ENCODE measurements around the gene FAM209A. TPM values are rescaled to one million over a fixed set of nuclear protein-coding genes. Genes with fewer than 3 reads are reported as not detected.
"Not testable (repeated sequence)": the region's sequence is repeated elsewhere in the genome, so short reads cannot be mapped to it uniquely, and the experiment has no call there.

FAM209A gene, protein sequence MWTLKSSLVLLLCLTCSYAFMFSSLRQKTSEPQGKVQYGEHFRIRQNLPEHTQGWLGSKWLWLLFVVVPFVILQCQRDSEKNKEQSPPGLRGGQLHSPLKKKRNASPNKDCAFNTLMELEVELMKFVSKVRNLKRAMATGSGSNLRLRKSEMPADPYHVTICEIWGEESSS
- total RNA-seq, result under 1 TPM; 0.24 to 0.62 TPM

DNA sequence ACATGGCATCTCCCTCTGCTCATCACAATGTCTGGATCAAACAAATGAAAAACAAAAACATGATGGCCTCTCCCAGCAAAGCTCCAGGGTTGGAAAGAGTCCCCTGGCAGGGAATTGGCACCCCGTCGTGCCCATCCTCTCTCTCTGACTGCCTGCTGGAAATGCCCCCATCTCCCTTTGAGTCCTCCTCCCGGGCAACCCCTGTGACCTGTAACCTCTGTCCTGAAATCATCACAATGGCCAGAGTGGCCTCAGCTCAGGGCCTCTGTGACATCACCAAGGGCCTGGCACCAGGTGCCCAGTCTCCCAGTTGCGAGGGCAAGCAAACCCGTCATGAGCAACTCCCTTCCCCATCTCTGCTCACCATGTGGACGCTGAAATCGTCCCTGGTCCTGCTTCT lies at the start of gene FAM209A:
Gene FAM209A, plus strand, starts transcription at position 301 of the 400 bp plus-strand sequence. Its CDS starts 65 bp downstream, at position 366.
- peaks cover 12% of the 10 kb centered on the region for H3K9me3 Mint-ChIP-seq
- H3K27ac Mint-ChIP-seq, H3K27me3 Mint-ChIP-seq, DNase-seq, H3K4me3 Mint-ChIP-seq, H3K4me1 Mint-ChIP-seq: not testable (repeated sequence)
- peaks cover 30% of the 10 kb centered on the region for H3K36me3 Mint-ChIP-seq

DNA sequence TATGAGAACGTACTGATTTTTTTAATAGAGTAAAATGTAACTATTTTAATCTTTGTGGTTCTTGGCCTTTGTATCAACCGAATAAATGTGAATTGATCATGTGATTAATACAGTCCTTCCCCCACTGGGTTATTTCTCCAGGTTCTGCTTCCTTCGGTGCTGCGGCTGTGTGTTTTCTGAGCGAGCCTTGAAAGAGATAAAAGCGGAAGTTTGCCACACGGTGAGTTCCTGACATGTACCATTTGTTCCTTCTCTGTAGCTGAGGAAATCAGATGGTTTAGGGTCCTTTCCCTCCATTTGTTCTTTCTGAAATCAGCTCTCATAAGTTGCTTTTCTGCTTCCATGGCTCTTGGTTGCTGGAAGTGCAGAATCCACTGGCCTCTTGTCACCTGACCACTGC lies 40.6 kb upstream of the FAM209A start:
- Mint-ChIP-seq H3K27ac (peak overlapping the region; percentile 70), H3K36me3 (peaks cover 32% of the 10 kb centered on the region), H3K9me3 (no peaks in the 10 kb centered on the region), H3K4me1 (peaks cover 24% of the 10 kb centered on the region), H3K4me3 (peak overlapping the region; percentile 33), H3K27me3 (no peaks in the 10 kb centered on the region)
- no peak for DNase-seq

GRCh38 chr20:56487216-56487615 lies 37.3 kb upstream of the FAM209A start:
- DNase-seq, result no peak
- Mint-ChIP-seq H3K9me3 (no peaks in the 10 kb centered on the region), H3K4me1 (peaks cover 19% of the 10 kb centered on the region), H3K27me3 (no peaks in the 10 kb centered on the region), H3K27ac (no peak overlapping the region), H3K4me3 (no peak overlapping the region), H3K36me3 (peaks cover 21% of the 10 kb centered on the region)

DNA sequence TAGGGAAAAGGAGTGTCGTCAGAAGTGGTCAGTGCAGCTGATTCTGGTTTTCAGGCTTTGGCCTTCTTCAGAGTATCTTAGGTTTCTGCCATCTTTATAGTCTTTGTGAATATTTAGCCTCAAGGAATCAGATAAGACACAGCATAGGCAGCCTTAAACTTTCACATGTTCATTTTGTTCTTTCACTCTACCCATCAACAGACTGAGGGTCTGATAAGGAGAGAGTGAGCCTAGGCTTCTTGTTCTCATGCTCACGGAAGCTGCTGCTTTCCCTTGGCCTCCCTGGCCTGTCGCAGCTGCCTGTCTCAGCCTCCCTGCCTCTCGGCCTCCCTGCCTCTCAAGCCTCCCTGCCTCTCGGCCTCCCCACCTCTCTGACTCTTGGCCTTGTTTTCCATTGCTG lies 36.0 kb upstream of the FAM209A start:
- H3K4me3 Mint-ChIP-seq, result no peak overlapping the region
- no peaks in the 10 kb centered on the region for H3K9me3 Mint-ChIP-seq
- no peak overlapping the region for H3K27ac Mint-ChIP-seq
- H3K36me3 Mint-ChIP-seq, result peaks cover 17% of the 10 kb centered on the region
- no peak for DNase-seq
- no peaks in the 10 kb centered on the region for H3K27me3 Mint-ChIP-seq
- H3K4me1 Mint-ChIP-seq, result peaks cover 10% of the 10 kb centered on the region

- no peak for DNase-seq
- H3K27me3 Mint-ChIP-seq, result no peaks in the 10 kb centered on the region
- no peak overlapping the region for H3K27ac Mint-ChIP-seq
- H3K36me3 Mint-ChIP-seq, result peaks cover 18% of the 10 kb centered on the region
- H3K4me1 Mint-ChIP-seq, result peaks cover 2% of the 10 kb centered on the region
- H3K9me3 Mint-ChIP-seq, result no peaks in the 10 kb centered on the region
- no peak overlapping the region for H3K4me3 Mint-ChIP-seq
Measured at GRCh38 chr20:56501116-56501515, 23.4 kb upstream of the FAM209A start.

DNA sequence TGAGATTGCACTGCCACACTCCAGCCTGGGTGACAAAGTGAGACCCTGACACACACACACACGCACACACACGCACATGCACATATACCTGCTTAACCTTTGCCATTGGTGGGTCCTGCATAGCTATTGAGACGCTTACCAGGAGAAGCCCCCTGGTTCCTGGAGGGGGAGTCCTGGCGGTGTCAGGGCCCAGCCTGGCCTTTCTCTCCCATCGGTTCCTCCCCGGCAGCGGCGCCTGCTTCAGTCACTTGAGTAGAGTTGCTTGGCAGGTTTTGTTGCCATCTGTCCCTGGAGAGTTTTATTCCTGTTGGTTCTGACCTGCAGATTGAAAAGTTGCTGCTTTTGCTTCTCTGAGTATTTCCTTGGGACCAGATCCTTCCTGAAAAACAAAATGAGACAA lies 20.6 kb upstream of the FAM209A start:
- H3K4me1 Mint-ChIP-seq, result no peaks in the 10 kb centered on the region
- peak overlapping the region; percentile 8 for H3K27ac Mint-ChIP-seq
- no peak for DNase-seq
- H3K9me3 Mint-ChIP-seq, result no peaks in the 10 kb centered on the region
- H3K4me3 Mint-ChIP-seq, result no peak overlapping the region
- H3K27me3 Mint-ChIP-seq, result no peaks in the 10 kb centered on the region
- no peaks in the 10 kb centered on the region for H3K36me3 Mint-ChIP-seq

DNA sequence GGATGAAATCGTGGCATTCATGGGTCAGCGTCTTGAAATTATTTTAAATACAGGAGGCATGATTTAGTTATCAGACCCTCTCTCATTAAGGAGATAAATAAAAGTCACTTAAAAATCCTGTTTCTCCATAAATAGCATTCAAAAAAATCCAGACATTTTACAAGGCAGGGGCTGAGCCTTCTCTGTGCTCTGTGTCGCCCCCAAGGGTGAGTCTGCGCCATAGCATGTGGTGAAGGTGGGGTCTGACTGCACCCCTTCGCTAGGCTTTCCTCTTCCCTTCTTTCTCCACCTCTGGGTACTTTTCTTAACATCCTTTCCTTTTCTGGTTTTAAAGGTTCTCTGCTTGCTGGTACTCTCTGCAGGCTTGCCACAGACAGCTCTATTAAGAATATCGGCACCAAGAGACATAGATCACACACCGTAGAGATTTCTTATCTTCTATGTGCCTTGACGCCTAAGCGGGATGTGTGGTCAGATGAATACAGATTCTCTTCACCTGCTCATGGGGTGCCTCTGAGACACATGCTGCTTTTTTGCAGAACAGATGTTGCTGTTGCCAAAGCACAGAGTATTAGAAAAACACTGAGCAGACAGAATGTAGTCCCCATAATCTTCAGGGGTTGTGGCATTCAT lies 20.1 kb upstream of the FAM209A start:
- no peaks in the 10 kb centered on the region for H3K4me1 Mint-ChIP-seq
- no peak for DNase-seq
- no peaks in the 10 kb centered on the region for H3K9me3 Mint-ChIP-seq
- no peaks in the 10 kb centered on the region for H3K27me3 Mint-ChIP-seq
- no peaks in the 10 kb centered on the region for H3K36me3 Mint-ChIP-seq
- H3K27ac Mint-ChIP-seq, result peak overlapping the region; percentile 8
- H3K4me3 Mint-ChIP-seq, result no peak overlapping the region

GRCh38 chr20:56506103-56506502 lies 18.4 kb upstream of the FAM209A start:
- no peaks in the 10 kb centered on the region for H3K36me3 Mint-ChIP-seq
- H3K4me1 Mint-ChIP-seq, result no peaks in the 10 kb centered on the region
- H3K9me3 Mint-ChIP-seq, result no peaks in the 10 kb centered on the region
- H3K4me3 Mint-ChIP-seq, result no peak overlapping the region
- H3K27ac Mint-ChIP-seq, result no peak overlapping the region
- no peaks in the 10 kb centered on the region for H3K27me3 Mint-ChIP-seq
- DNase-seq, result no peak

GRCh38 chr20:56511926-56512325 lies 12.6 kb upstream of the FAM209A start:
- Mint-ChIP-seq H3K4me3 (no peak overlapping the region), H3K27me3 (no peaks in the 10 kb centered on the region), H3K4me1 (no peaks in the 10 kb centered on the region), H3K9me3 (no peaks in the 10 kb centered on the region), H3K27ac (no peak overlapping the region), H3K36me3 (peaks cover 11% of the 10 kb centered on the region)
- no peak for DNase-seq

GRCh38 chr20:56513161-56514150 lies 11.1 kb upstream of the FAM209A start:
- no peak for DNase-seq

GRCh38 chr20:56516631-56517030 lies 7.9 kb upstream of the FAM209A start:
- Mint-ChIP-seq H3K27me3 (no peaks in the 10 kb centered on the region), H3K36me3 (peaks cover 56% of the 10 kb centered on the region), H3K4me1 (no peaks in the 10 kb centered on the region), H3K4me3 (no peak overlapping the region), H3K27ac (no peak overlapping the region), H3K9me3 (peaks cover 21% of the 10 kb centered on the region)
- no peak for DNase-seq

More at GRCh38 chr20:56513161-56514150, 11.1 kb upstream of the FAM209A start:
- Mint-ChIP-seq H3K4me3 (no peak overlapping the region), H3K27me3 (no peaks in the 10 kb centered on the region), H3K4me1 (no peaks in the 10 kb centered on the region), H3K9me3 (peaks cover 4% of the 10 kb centered on the region), H3K36me3 (peaks cover 25% of the 10 kb centered on the region), H3K27ac (peak overlapping the region; percentile 58)

- Mint-ChIP-seq H3K4me3 (no peak overlapping the region), H3K4me1 (no peaks in the 10 kb centered on the region), H3K27ac (no peak overlapping the region), H3K36me3 (peaks cover 61% of the 10 kb centered on the region), H3K27me3 (no peaks in the 10 kb centered on the region), H3K9me3 (peaks cover 21% of the 10 kb centered on the region)
- DNase-seq, result no peak
Measured at GRCh38 chr20:56517211-56517610, 7.3 kb upstream of the FAM209A start.

DNA sequence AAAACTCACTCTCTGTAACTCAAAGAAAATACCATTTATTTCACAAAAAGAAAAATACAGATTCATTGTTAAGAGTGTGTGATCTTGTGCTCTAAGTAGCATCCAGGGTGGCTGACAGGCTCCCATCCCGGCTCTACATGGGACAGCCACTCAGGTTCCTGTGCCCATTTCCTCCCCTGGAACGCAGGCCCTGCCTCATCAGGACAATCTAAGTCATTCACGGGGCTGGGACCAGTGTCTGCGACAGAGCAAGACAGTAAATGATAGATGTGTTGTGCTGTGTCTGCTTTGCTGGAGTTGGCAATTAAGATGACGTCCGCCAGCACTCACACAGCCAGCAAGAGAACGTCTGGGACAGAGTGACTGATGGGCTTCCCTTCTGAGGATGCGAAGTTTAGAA lies 6.9 kb upstream of the FAM209A start:
- H3K27me3 Mint-ChIP-seq, result no peaks in the 10 kb centered on the region
- H3K4me1 Mint-ChIP-seq, result no peaks in the 10 kb centered on the region
- peaks cover 64% of the 10 kb centered on the region for H3K36me3 Mint-ChIP-seq
- no peak for DNase-seq
- no peak overlapping the region for H3K27ac Mint-ChIP-seq
- H3K4me3 Mint-ChIP-seq, result no peak overlapping the region
- peaks cover 21% of the 10 kb centered on the region for H3K9me3 Mint-ChIP-seq

DNA sequence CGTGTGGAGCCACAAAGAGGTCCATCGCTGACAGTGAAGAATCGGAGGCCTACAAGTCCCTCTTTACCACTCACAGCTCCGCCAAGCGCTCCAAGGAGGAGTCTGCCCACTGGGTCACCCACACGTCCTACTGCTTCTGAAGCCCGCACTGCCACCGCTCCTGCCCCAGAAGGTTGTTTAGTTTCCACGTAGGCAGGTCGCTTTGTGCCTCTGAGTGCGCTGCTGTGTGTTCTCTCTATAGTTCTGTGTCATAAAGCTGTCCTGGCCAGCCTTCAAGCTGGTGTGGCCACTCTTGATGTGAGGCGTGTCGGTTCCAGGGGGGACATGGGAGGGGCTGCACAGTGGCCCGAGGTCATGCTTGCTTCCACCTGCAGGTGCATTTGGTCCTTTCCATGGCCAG lies 6.4 kb upstream of the FAM209A start:
- H3K27me3 Mint-ChIP-seq, result no peaks in the 10 kb centered on the region
- H3K27ac Mint-ChIP-seq, result no peak overlapping the region
- peaks cover 64% of the 10 kb centered on the region for H3K36me3 Mint-ChIP-seq
- H3K9me3 Mint-ChIP-seq, result peaks cover 21% of the 10 kb centered on the region
- DNase-seq, result no peak
- H3K4me3 Mint-ChIP-seq, result no peak overlapping the region
- H3K4me1 Mint-ChIP-seq, result no peaks in the 10 kb centered on the region

- no peaks in the 10 kb centered on the region for H3K27me3 Mint-ChIP-seq
- H3K4me1 Mint-ChIP-seq, result no peaks in the 10 kb centered on the region
- DNase-seq, result no peak
- no peak overlapping the region for H3K4me3 Mint-ChIP-seq
- H3K36me3 Mint-ChIP-seq, result peaks cover 63% of the 10 kb centered on the region
- H3K27ac Mint-ChIP-seq, result no peak overlapping the region
- peaks cover 21% of the 10 kb centered on the region for H3K9me3 Mint-ChIP-seq
Measured at GRCh38 chr20:56518721-56519398, 5.7 kb upstream of the FAM209A start.

All from activated naive CD8-positive, alpha-beta T cell treated with anti-CD3 and anti-CD28 coated beads for 36 hours (primary cell).